HG03108 (cell line): ENCODE measurements around the gene ZFP36.

Source experiments
- ATAC-seq: cut with Tn5 transposase; IDR thresholded peaks from one replicate; pipeline ENCODE4 v1.9.1; 2021; ENCODE audit warnings: moderate library complexity; ENCODE audit not compliant: unreplicated experiment

Gene ZFP36

GRCh38 chr19:39403331-39404312, 3.0 kb upstream of the ZFP36 start:
- ATAC-seq, result peak; percentile 29

GRCh38 chr19:39405261-39405957, 1.2 kb upstream of the ZFP36 start:
- no peak for ATAC-seq

GRCh38 chr19:39405958-39406655, 540 bp upstream of the ZFP36 start:
- ATAC-seq, result no peak

- no peak for ATAC-seq
These were observed 688 bp downstream of the ZFP36 start for GRCh38 chr19:39407410-39407659.

GRCh38 chr19:39407660-39408391, 1.2 kb downstream of the ZFP36 start:
- ATAC-seq, result no peak

- no peak for ATAC-seq
These were observed 2.0 kb downstream of the ZFP36 start for GRCh38 chr19:39408392-39409207.

GRCh38 chr19:39409208-39410016, 2.8 kb downstream of the ZFP36 start:
- ATAC-seq, result no peak

- ATAC-seq, result peak; percentile 15
These were observed 3.6 kb downstream of the ZFP36 start for GRCh38 chr19:39410017-39410830.

- ATAC-seq, result no peak
These were observed 4.1 kb downstream of the ZFP36 start for GRCh38 chr19:39410831-39411080.

GRCh38 chr19:39411081-39411831, 4.6 kb downstream of the ZFP36 start:
- no peak for ATAC-seq

GRCh38 chr19:39411832-39412099, 5.1 kb downstream of the ZFP36 start:
- ATAC-seq, result peak; percentile 16

- ATAC-seq, result peak; percentile 48
These were observed 5.6 kb downstream of the ZFP36 start, which contains the start of gene PLEKHG2 for GRCh38 chr19:39412100-39412866. Gene PLEKHG2 (plus strand): TSS chr19:39412669. CDS start chr19:39414087, 1,418 bp downstream.

GRCh38 chr19:39412867-39413271, 6.2 kb downstream of the ZFP36 start:
- ATAC-seq, result no peak

GRCh38 chr19:39413272-39413910, 6.7 kb downstream of the ZFP36 start:
- ATAC-seq, result no peak

- ATAC-seq, result no peak
These were observed 7.4 kb downstream of the ZFP36 start for GRCh38 chr19:39413911-39414608.
